Cardiac muscle cell (in vitro differentiated cells and primary cell): ENCODE data around the gene CLDN1. TPM values are rescaled to one million over a fixed set of nuclear protein-coding genes. Genes with fewer than 3 reads are reported as not detected.

Experiments
- DNase-seq, 2 donors: peaks; one replicate each; pipeline versions ENCODE4 v3.0.0 to v3.0.0-alpha.2; 2010 to 2017; ENCODE audit warnings: low read depth in 1 of 2, low spot score in 1 of 2
- H3K27ac ChIP-seq: fragments of 200-600 bp; sonication (generic); 2 replicates; pipeline ENCODE4 v1.5.1; 2016
- H3K27me3 ChIP-seq: fragments of 200-600 bp; sonication (generic); 2 replicates; pipeline ENCODE4 v1.6.0; 2016; ENCODE audit warnings: control low read depth
- H3K36me3 ChIP-seq: fragments of 200-600 bp; sonication (generic); 2 replicates; pipeline ENCODE4 v1.5.1; 2016; ENCODE audit warnings: control low read depth
- H3K4me1 ChIP-seq: fragments of 200-600 bp; sonication (generic); 2 replicates; pipeline ENCODE4 v1.8.1; 2017; ENCODE audit warnings: low read depth, mild to moderate bottlenecking, mixed run types
- H3K4me3 ChIP-seq: fragments of 200-600 bp; sonication (generic); 2 replicates; pipeline ENCODE4 v1.5.1; 2016; ENCODE audit warnings: mild to moderate bottlenecking
- H3K9me3 ChIP-seq: fragments of 200-600 bp; sonication (generic); 2 replicates; pipeline ENCODE4 v1.5.1; 2017; ENCODE audit warnings: low read depth, mild to moderate bottlenecking, control low read depth
- CTCF ChIP-seq: IDR thresholded peaks from 2 replicates; pipeline ENCODE4 v1.5.1; 2012; ENCODE audit warnings: low read depth, mild to moderate bottlenecking, low read length
- polyA plus RNA-seq: library from polyadenylated mRNA; unstranded; fragments of >200 nt; fragmentation: Nextera tagmentation; extraction: Ambion mirVana; gene quantifications from 2 replicates; pipeline ENCODE4 v1.2.1, GENCODE V29; 2016
- total RNA-seq: library from RNA; depleted of rRNA; stranded (reverse); fragments of >200 nt; gene quantifications from 2 replicates; pipeline ENCODE4 v1.2.3, GENCODE V29; 2016

The CLDN1 gene
- total RNA-seq (0.18 and 0.48 TPM in 2 replicates), polyA plus RNA-seq (0.15 and 0.54 TPM in 2 replicates)

- H3K4me1 ChIP-seq, result no peaks in the 10 kb centered on the region
- H3K9me3 ChIP-seq, result no peaks in the 10 kb centered on the region
- peak; percentile 81 to 94 for DNase-seq
- no peaks in the 10 kb centered on the region for H3K36me3 ChIP-seq
- H3K4me3 ChIP-seq, result peak within 1 kb of the TSS; percentile 48
- peak; percentile 92 for TF ChIP-seq CTCF
- peaks cover 45% of the 10 kb centered on the region for H3K27me3 ChIP-seq
- H3K27ac ChIP-seq, result no peak within 1 kb of the TSS
Observed at GRCh38 chr3:190321789-190322603, at the start of gene CLDN1. Gene CLDN1, minus strand, starts transcription at chr3:190322446. Its CDS starts 240 bp downstream, at chr3:190322206.

GRCh38 chr3:190371152-190371551 is 48.9 kb upstream of the CLDN1 start:
- TF ChIP-seq CTCF, result no peak
- Histone ChIP-seq H3K36me3 (no peaks in the 10 kb centered on the region), H3K4me1 (no peaks in the 10 kb centered on the region), H3K27me3 (no peaks in the 10 kb centered on the region), H3K9me3 (no peaks in the 10 kb centered on the region), H3K27ac (no peak overlapping the region), H3K4me3 (no peak overlapping the region)
- DNase-seq, result no peak

GRCh38 chr3:190370369-190370768 is 48.1 kb upstream of the CLDN1 start:
- DNase-seq, result no peak
- Histone ChIP-seq H3K4me1 (no peaks in the 10 kb centered on the region), H3K9me3 (no peaks in the 10 kb centered on the region), H3K27me3 (no peaks in the 10 kb centered on the region), H3K4me3 (no peak overlapping the region), H3K27ac (no peak overlapping the region), H3K36me3 (no peaks in the 10 kb centered on the region)
- TF ChIP-seq CTCF, result no peak

GRCh38 chr3:190369668-190370295 is 47.5 kb upstream of the CLDN1 start:
- DNase-seq, result no peak
- Histone ChIP-seq H3K9me3 (no peaks in the 10 kb centered on the region), H3K27ac (no peak overlapping the region), H3K36me3 (no peaks in the 10 kb centered on the region), H3K4me1 (no peaks in the 10 kb centered on the region), H3K4me3 (no peak overlapping the region), H3K27me3 (no peaks in the 10 kb centered on the region)
- TF ChIP-seq CTCF, result no peak

GRCh38 chr3:190368881-190369280 is 46.6 kb upstream of the CLDN1 start:
- TF ChIP-seq CTCF, result no peak
- no peak for DNase-seq
- Histone ChIP-seq H3K9me3 (no peaks in the 10 kb centered on the region), H3K27me3 (no peaks in the 10 kb centered on the region), H3K27ac (no peak overlapping the region), H3K36me3 (no peaks in the 10 kb centered on the region), H3K4me3 (no peak overlapping the region), H3K4me1 (no peaks in the 10 kb centered on the region)
